H1 (cell line): Measurements from ENCODE around the gene SLC25A17. TPM values are rescaled to one million over a fixed set of nuclear protein-coding genes. Genes with fewer than 3 reads are reported as not detected.

ENCODE experiments used
- CTCF ChIA-PET: fragments of 300-600 bp; sonication (Branson Sonifier 250); formaldehyde crosslinking; loops from one replicate; lab custom pipeline; 2021; ENCODE audit not compliant: partially characterized antibody; lab: Charles Lee
- POLR2A ChIA-PET: fragments of 300-600 bp; sonication (Branson Sonifier 250); formaldehyde crosslinking; loops from one replicate; lab custom pipeline; 2021; ENCODE audit warnings: inconsistent platforms; ENCODE audit not compliant: partially characterized antibody; lab: Charles Lee
- DNase-seq, 2 experiments: peaks; one replicate each; pipeline versions ENCODE4 v3.0.0 to v3.0.0-alpha.2; 2010 to 2022; ENCODE audit warnings: low spot score in 2 of 2, low read depth in 1 of 2, mixed read lengths in 1 of 2
- FAIRE-seq: peaks from 2 replicates; lab custom pipeline; 2011; peaks lifted over from hg19 to GRCh38; lab: Jason Lieb, UNC
- H2AFZ ChIP-seq: 2 replicates; pipeline ENCODE4 v1.8.1; 2012; ENCODE audit warnings: low read length, inconsistent platforms
- H2AK5ac ChIP-seq: 2 replicates; pipeline ENCODE4 v1.6.1; 2013; ENCODE audit warnings: low read depth, low read length
- H2BK120ac ChIP-seq: replicated peaks from 2 replicates; pipeline ENCODE3; 2013; ENCODE audit warnings: low read depth, low read length, inconsistent platforms
- H2BK12ac ChIP-seq: 2 replicates; pipeline ENCODE4 v1.6.1; 2013; ENCODE audit warnings: low read depth, low read length
- H2BK15ac ChIP-seq: 2 replicates; pipeline ENCODE4 v1.6.1; 2013; ENCODE audit warnings: low read length
- H2BK20ac ChIP-seq: 2 replicates; pipeline ENCODE4 v1.6.1; 2013; ENCODE audit warnings: low read length
- H2BK5ac ChIP-seq: 2 replicates; pipeline ENCODE4 v1.6.1; 2013; ENCODE audit warnings: low read depth, low read length
- H3K14ac ChIP-seq: 2 replicates; pipeline ENCODE4 v1.6.1; 2013; ENCODE audit warnings: inconsistent platforms; ENCODE audit not compliant: insufficient read length
- H3K18ac ChIP-seq: 2 replicates; pipeline ENCODE4 v1.6.1; 2013; ENCODE audit warnings: low read length; ENCODE audit errors: extremely low read depth
- H3K23ac ChIP-seq: 2 replicates; pipeline ENCODE4 v1.6.1; 2013; ENCODE audit warnings: inconsistent platforms; ENCODE audit not compliant: insufficient read length
- H3K23me2 ChIP-seq: 2 replicates; pipeline ENCODE4 v1.6.1; 2013; ENCODE audit warnings: low read depth, low read length
- H3K27ac ChIP-seq: 2 replicates; pipeline ENCODE4 v1.6.1; 2011; ENCODE audit warnings: low read depth, low read length, inconsistent platforms
- H3K27me3 ChIP-seq, 4 experiments: replicated peaks in 1 of 4; 1 replicate in 1 of 4; 2 replicates in 3 of 4; pipeline versions ENCODE4 v1.6.1 to v1.8.1; 2011 to 2013; ENCODE audit warnings: low read length in 3 of 4, mild to moderate bottlenecking in 3 of 4, inconsistent platforms in 2 of 4, mixed read lengths in 2 of 4, moderate library complexity in 1 of 4; ENCODE audit not compliant: control insufficient read depth in 3 of 4, insufficient read depth in 3 of 4; ENCODE audit errors: extremely low read depth in 1 of 4
- H3K36me3 ChIP-seq, 4 experiments: 2 replicates each; pipeline versions ENCODE4 v1.6.1 to v1.8.1; 2011 to 2013; ENCODE audit warnings: mild to moderate bottlenecking in 4 of 4, low read length in 3 of 4, moderate library complexity in 2 of 4, control low read depth in 1 of 4, inconsistent platforms in 1 of 4; ENCODE audit not compliant: insufficient read depth in 4 of 4, control insufficient read depth in 2 of 4
- H3K4ac ChIP-seq: replicated peaks from 2 replicates; pipeline ENCODE3; 2013; ENCODE audit warnings: low read length, low read depth, mixed read lengths, inconsistent platforms; ENCODE audit not compliant: insufficient read length
- H3K4me1 ChIP-seq, 4 experiments: replicated peaks in 1 of 4; 1 replicate in 1 of 4; 2 replicates in 3 of 4; pipeline versions ENCODE4 v1.6.1 to v1.8.1; 2011 to 2013; ENCODE audit warnings: low read length in 3 of 4, inconsistent platforms in 2 of 4, mixed read lengths in 1 of 4; ENCODE audit not compliant: insufficient read depth in 4 of 4, control insufficient read depth in 3 of 4
- H3K4me2 ChIP-seq, 2 experiments: 2 replicates each; pipeline versions ENCODE4 v1.6.1 to v1.8.1; 2011 to 2013; ENCODE audit warnings: low read depth in 2 of 2, low read length in 2 of 2, control low read depth in 1 of 2, inconsistent platforms in 1 of 2, mild to moderate bottlenecking in 1 of 2; ENCODE audit not compliant: insufficient read depth in 1 of 2
- H3K4me3 ChIP-seq, 4 experiments: fragments of 200-600, 300-600 bp in 1 of 4; sonication (generic), shearing (Covaris generic), sonication (Bioruptor Twin) in 1 of 4; 2 replicates each; pipeline versions ENCODE4 v1.5.1 to v1.8.1; 2011 to 2016; ENCODE audit warnings: low read length in 4 of 4, low read depth in 3 of 4, control low read depth in 2 of 4, inconsistent platforms in 2 of 4, mild to moderate bottlenecking in 2 of 4, mixed read lengths in 1 of 4, moderate library complexity in 1 of 4; ENCODE audit not compliant: insufficient read depth in 2 of 4; ENCODE audit errors: extremely low read depth in 1 of 4
- H3K56ac ChIP-seq: replicated peaks from 2 replicates; pipeline ENCODE3; 2013; ENCODE audit warnings: low read depth, mild to moderate bottlenecking, mixed read lengths, low read length, inconsistent platforms; ENCODE audit not compliant: insufficient read length
- H3K79me1 ChIP-seq: 2 replicates; pipeline ENCODE4 v1.6.1; 2013; ENCODE audit warnings: low read depth, low read length, control low read depth
- H3K79me2 ChIP-seq, 2 experiments: 2 replicates each; pipeline versions ENCODE4 v1.6.1 to v1.8.1; 2012 to 2013; ENCODE audit warnings: low read length in 2 of 2, mild to moderate bottlenecking in 2 of 2, inconsistent platforms in 1 of 2; ENCODE audit not compliant: insufficient read depth in 2 of 2, control insufficient read depth in 1 of 2
- H3K9ac ChIP-seq, 4 experiments: replicated peaks in 1 of 4; 1 replicate in 1 of 4; 2 replicates in 3 of 4; pipeline versions ENCODE4 v1.6.1 to v1.8.1; 2011 to 2013; ENCODE audit warnings: low read depth in 3 of 4, low read length in 3 of 4, control low read depth in 2 of 4, mild to moderate bottlenecking in 2 of 4, moderate library complexity in 2 of 4, inconsistent platforms in 1 of 4; ENCODE audit errors: extremely low read depth in 1 of 4
- H3K9me3 ChIP-seq, 2 experiments: 2 replicates each; pipeline versions ENCODE4 v1.6.1 to v1.8.1; 2012 to 2013; ENCODE audit warnings: mild to moderate bottlenecking in 2 of 2, moderate library complexity in 2 of 2, control low read depth in 1 of 2, inconsistent platforms in 1 of 2, low read depth in 1 of 2, low read length in 1 of 2, mixed read lengths in 1 of 2; ENCODE audit not compliant: insufficient read depth in 2 of 2
- H4K20me1 ChIP-seq, 2 experiments: replicated peaks in 1 of 2; 2 replicates each; pipeline versions ENCODE3 to v1.8.1; 2011 to 2013; ENCODE audit warnings: inconsistent platforms in 2 of 2, low read length in 2 of 2, mild to moderate bottlenecking in 1 of 2; ENCODE audit not compliant: insufficient read depth in 2 of 2, control insufficient read depth in 1 of 2
- H4K5ac ChIP-seq: 2 replicates; pipeline ENCODE4 v1.6.1; 2013; ENCODE audit warnings: low read length, low read depth, mixed read lengths, inconsistent platforms; ENCODE audit not compliant: insufficient read length
- H4K8ac ChIP-seq: 2 replicates; pipeline ENCODE4 v1.8.0; 2013; ENCODE audit warnings: mild to moderate bottlenecking, moderate library complexity, low read length, inconsistent platforms; ENCODE audit not compliant: insufficient read depth; ENCODE audit errors: extremely low read depth
- H4K91ac ChIP-seq: replicated peaks from 2 replicates; pipeline ENCODE3; 2013; ENCODE audit warnings: low read length, mixed read lengths, inconsistent platforms; ENCODE audit not compliant: insufficient read length
- CBX8 ChIP-seq: fragments of 300-800, 300-1000 bp; sonication (generic); IDR thresholded peaks from 2 replicates; pipeline ENCODE4 v1.7.1; 2016; ENCODE audit warnings: low read depth, low read length, borderline replicate concordance
- CHD1 ChIP-seq: IDR thresholded peaks from 2 replicates; pipeline ENCODE4 v1.6.1; 2012; ENCODE audit warnings: low read depth, low read length, improper control_type of control experiment
- CTBP2 ChIP-seq: IDR thresholded peaks from 2 replicates; pipeline ENCODE4 v1.7.0; 2011; ENCODE audit warnings: borderline replicate concordance, mild to moderate bottlenecking, moderate library complexity, mixed read lengths, low read length; ENCODE audit not compliant: insufficient read depth, insufficient read length
- SAP30 ChIP-seq: fragments of 300-600 bp; sonication (generic); IDR thresholded peaks from 2 replicates; pipeline ENCODE4 v1.7.1; 2012; ENCODE audit warnings: low read length, moderate library complexity, mild to moderate bottlenecking, inconsistent platforms; ENCODE audit not compliant: insufficient read depth, insufficient replicate concordance
- WGBS, 2 experiments: shearing (Covaris generic) in 1 of 2; methylation state at CpG; one replicate each; pipeline versions ENCODE4 v1.1.6 to v1.1.7; 2013 to 2015; ENCODE audit warnings: low lambda C conversion rate in 2 of 2, mixed read lengths in 2 of 2, inconsistent platforms in 1 of 2, low coverage in 1 of 2, missing lambda C conversion rate in 1 of 2; ENCODE audit not compliant: insufficient replicate concordance in 2 of 2, insufficient coverage in 1 of 2, insufficient read length in 1 of 2; ENCODE audit errors: extremely low coverage in 1 of 2, missing lambda C conversion rate in 1 of 2; 5-methylcytosine and 5-hydroxymethylcytosine counted together
- polyA plus RNA-seq, 7 experiments: library from polyadenylated mRNA; depleted of rRNA in 3 of 7; stranded (reverse) in 5 of 7; unstranded in 2 of 7; fragments of >200 nt in 5 of 7; fragments of 200-250 nt in 2 of 7; gene quantifications; 1 replicate in 5 of 7; 2 replicates in 1 of 7; 4 replicates in 1 of 7; pipeline versions ENCODE4 v1.2.1 to v1.2.3, GENCODE V29; 2011 to 2013; ENCODE audit warnings: missing spikeins in 2 of 7, mixed read lengths in 2 of 7
- total RNA-seq: library from RNA; stranded (reverse); fragmentation: NEBNext Ultra II Directional; extraction: Animal tissue kit (Norgen Biotek cat#: 25700); gene quantifications from 2 replicates; pipeline ENCODE4 v1.2.1, GENCODE V29; 2021

Gene SLC25A17
- total and polyA plus RNA-seq, 2 of the 8 experiments (the other 6 are each of a cell fraction or from before 2014, with no cell fraction given), result 17.9 to 40.4 TPM

DNA sequence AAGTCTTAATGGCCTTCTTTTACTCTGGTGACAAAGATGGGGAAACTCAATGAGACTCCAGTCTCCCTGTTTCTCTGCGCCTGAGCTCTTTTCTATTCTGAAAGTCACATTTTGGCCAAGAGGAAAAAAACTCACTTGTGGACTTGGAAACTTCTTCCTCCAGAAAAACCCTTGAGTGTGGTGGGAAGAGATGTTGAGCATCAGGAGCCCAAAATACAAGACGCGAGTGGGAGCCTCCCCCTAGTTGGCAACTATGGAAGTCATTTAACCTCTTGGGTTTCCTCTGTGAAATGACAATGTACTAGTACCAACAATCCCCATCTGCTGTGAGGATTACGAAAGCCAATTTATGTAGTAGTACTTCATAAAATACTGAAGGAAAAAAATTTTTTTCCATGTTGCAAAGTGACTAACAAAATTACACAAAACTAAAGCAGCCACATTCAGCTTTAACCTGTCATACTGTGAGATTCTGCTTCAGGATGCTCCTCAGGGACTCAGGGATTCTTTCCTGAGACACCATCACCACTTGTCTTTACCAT, 524 bp upstream of the SLC25A17 start:
- ChIA-PET POLR2A (interaction anchor here (1.0 to 3.0 kb wide), 6 partner anchors 8 to 135 kb away, joined by 3 to 16 read pairs (median 5); partner anchors contain the start of genes ST13 and XPNPEP3), CTCF (interaction anchor here (0.6 to 1.1 kb wide), 2 partner anchors 11 to 105 kb away, joined by 3 read pairs; no protein-coding TSS in a partner anchor)
- Histone ChIP-seq H3K27me3 (no peaks in the 10 kb centered on the region), H2BK5ac (no peak overlapping the region), H4K91ac (no peak overlapping the region), H2AK5ac (no peak overlapping the region), H4K8ac (no peak overlapping the region), H2BK120ac (no peak overlapping the region), H2AFZ (peak overlapping the region; percentile 66), H2BK12ac (no peak overlapping the region), H3K14ac (no peak overlapping the region), H3K4me1 (peaks cover 0 to 1% (median 0%) of the 10 kb centered on the region in 4 experiments; a peak in 3 of 7 replicates), H2BK15ac (no peak overlapping the region), H3K18ac (no peak overlapping the region), H3K4me2 (peak overlapping the region; percentile 68 to 71), H3K36me3 (peaks cover 0 to 23% (median 10%) of the 10 kb centered on the region in 4 experiments; a peak in 4 of 8 replicates), H3K79me2 (peaks cover 5 to 36% of the 10 kb centered on the region in 2 experiments; a peak in 3 of 4 replicates), H3K79me1 (peaks cover 9% of the 10 kb centered on the region), H3K9me3 (no peaks in the 10 kb centered on the region), H3K56ac (peak overlapping the region; percentile 22), H4K5ac (peak overlapping the region; percentile 65), H2BK20ac (no peak overlapping the region), H3K27ac (no peak overlapping the region), H3K4me3 (peak overlapping the region; percentile 21 to 98 (median 42); a peak in 7 of 8 replicates), H3K23ac (no peak overlapping the region), H3K4ac (no peak overlapping the region), H3K23me2 (peaks cover 2% of the 10 kb centered on the region; the same call in 1 of the 2 replicates), H3K9ac (peak overlapping the region in 3 of 4 experiments; percentile 12 to 36 (median 30); a peak in 4 of 7 replicates), H4K20me1 (no peaks in the 10 kb centered on the region)
- DNase-seq, result no peak
- WGBS, 2 experiments, result 31% methylated on average over 4 of the region's 4 CpGs; no CpG with 5 or more reads in 1 of the 2 experiments
- no peak for FAIRE-seq
- no peak for TF ChIP-seq CHD1
- no peak for TF ChIP-seq CTBP2
- no peak for TF ChIP-seq SAP30
- no peak for TF ChIP-seq CBX8
